ENCODE measurements around the gene ONECUT2.

ONECUT2 gene

GRCh38 chr18:57444301-57444759 lies 9.2 kb downstream of the ONECUT2 start:
- H3K27me3 ChIP-seq (ENCODE audit: low read depth), result no peaks in the 10 kb centered on the region
- in situ Hi-C loops (cut with MboI; ENCODE audit: low sequenced_read_pairs), result loop anchor here (25.0 kb wide), 1 partner anchor 707 kb away; no protein-coding TSS in a partner anchor
- H3K36me3 ChIP-seq (replicated peaks), result no peaks in the 10 kb centered on the region
- H3K4me1 ChIP-seq, result no peaks in the 10 kb centered on the region
- H3K9me3 ChIP-seq, result no peaks in the 10 kb centered on the region
- H3K4me3 ChIP-seq, result no peak overlapping the region
- no peak for DNase-seq (ENCODE audit: low spot score in 2 of 2)

DNA sequence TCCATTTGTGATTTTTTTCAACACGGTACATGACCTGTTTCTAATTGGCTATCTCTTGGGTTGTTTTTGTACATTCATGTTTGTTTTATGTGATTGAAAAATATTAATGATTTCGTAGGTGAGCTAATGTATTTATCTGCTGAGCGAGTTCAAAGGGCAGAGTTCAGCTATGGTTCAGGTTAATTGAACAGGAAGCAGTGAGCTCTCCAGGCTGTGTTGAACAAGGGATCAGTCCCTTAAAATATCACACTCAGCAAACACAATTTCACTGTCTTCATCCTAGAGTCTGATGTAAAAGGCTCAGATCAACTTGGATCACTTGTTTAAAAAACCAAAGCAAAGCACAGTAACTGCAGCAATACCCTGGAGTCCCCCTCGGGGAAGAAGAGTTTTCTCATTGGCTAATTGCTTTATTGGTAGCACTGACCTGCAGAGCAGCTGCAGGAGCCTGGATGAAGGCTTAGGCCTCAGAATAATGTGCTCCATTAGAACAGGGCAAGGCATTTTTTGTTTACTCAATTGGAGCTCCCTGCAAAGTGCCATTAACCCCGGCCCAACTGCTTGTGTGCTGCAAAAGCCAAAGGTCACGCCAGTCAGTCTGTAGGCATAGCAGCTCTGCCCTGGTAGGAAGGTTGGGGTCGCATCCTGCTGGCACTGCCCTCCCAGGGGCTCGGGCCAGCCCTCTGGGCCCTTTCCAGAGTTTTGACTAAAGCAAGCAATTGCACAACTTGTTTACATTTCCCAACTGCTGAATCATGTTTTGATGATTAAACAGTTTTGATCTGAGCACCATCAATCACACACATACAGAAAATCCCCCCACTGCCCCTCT lies 10.5 kb downstream of the ONECUT2 start:
- DNase-seq (ENCODE audit: low spot score in 2 of 2), result no peak

GRCh38 chr18:57446322-57446721 lies 11.1 kb downstream of the ONECUT2 start:
- Histone ChIP-seq H3K9me3 (no peaks in the 10 kb centered on the region), H3K4me3 (no peak overlapping the region), H3K27me3 (ENCODE audit: low read depth) (no peaks in the 10 kb centered on the region), H3K36me3 (replicated peaks) (no peaks in the 10 kb centered on the region), H3K4me1 (no peaks in the 10 kb centered on the region)
- peak in 1 of 2 experiments; percentile 68 for DNase-seq (ENCODE audit: low spot score in 2 of 2)
- in situ Hi-C loops (cut with MboI; ENCODE audit: low sequenced_read_pairs), result loop anchor here (25.0 kb wide), 1 partner anchor 709 kb away; no protein-coding TSS in a partner anchor

More for the DNA sequence above, 10.5 kb downstream of the ONECUT2 start:
- no peaks in the 10 kb centered on the region for H3K9me3 ChIP-seq
- H3K36me3 ChIP-seq (replicated peaks), result no peaks in the 10 kb centered on the region
- H3K4me3 ChIP-seq, result no peak overlapping the region
- in situ Hi-C loops (cut with MboI; ENCODE audit: low sequenced_read_pairs), result loop anchor here (25.0 kb wide), 1 partner anchor 708 kb away; no protein-coding TSS in a partner anchor
- H3K27me3 ChIP-seq (ENCODE audit: low read depth), result no peaks in the 10 kb centered on the region
- no peaks in the 10 kb centered on the region for H3K4me1 ChIP-seq

DNA sequence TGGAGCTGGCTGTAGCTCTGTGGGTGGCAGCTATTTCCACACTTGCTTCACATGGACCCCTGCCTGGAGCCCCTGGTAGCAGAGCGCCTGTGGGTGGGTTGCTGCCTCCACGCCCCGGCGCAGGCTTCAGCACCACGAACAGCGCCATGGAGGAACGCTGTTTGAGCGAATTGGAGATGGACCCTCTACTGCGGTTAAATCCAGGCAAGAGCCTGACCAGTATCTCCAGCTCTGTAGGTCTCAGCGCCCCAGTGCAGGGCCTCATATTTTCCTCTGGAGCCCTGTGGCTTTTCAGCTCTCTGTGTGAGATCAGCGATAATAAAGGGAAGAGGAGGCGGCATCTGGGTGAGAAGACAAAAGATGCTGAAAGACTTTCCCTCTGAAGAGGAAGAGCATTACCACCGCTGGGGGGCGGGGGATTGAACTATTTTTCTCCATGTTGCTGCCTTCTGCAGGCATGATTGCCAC lies 12.0 kb downstream of the ONECUT2 start:
- DNase-seq (ENCODE audit: low spot score in 2 of 2), result peak in 1 of 2 experiments; percentile 53
- Histone ChIP-seq H3K4me3 (no peak overlapping the region), H3K9me3 (no peaks in the 10 kb centered on the region), H3K36me3 (replicated peaks) (no peaks in the 10 kb centered on the region), H3K4me1 (no peaks in the 10 kb centered on the region), H3K27me3 (ENCODE audit: low read depth) (no peaks in the 10 kb centered on the region)
- in situ Hi-C loops (cut with MboI; ENCODE audit: low sequenced_read_pairs), result loop anchor here (25.0 kb wide), 1 partner anchor 710 kb away; no protein-coding TSS in a partner anchor

DNA sequence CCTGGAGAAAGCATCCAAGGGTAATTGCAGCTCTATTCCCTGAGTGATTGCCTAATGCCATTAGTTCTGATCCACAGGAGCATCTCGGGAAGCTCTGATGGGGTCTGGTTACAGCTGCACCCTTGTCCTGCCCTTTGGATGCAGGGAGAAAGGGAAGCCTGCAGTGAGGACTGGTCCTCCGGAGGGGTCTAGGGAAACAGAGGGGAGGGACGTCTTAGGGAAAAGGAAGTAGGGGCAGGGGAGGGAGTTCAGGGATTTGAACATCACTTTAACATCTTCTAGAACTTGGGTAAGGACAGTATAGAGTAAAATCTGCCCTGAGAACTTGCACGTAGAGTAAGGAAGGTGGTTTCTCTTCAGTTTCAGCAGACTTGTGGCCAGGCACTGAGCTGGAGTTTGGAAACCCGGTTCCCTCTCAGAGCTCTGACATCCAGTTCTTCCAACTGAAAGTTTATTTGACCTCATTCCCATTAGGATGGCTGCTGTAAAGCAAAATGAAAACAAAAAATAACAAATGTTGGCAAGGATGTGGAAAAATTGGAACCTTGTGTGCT lies 20.5 kb downstream of the ONECUT2 start:
- Histone ChIP-seq H3K4me1 (peaks cover 3% of the 10 kb centered on the region), H3K36me3 (replicated peaks) (no peaks in the 10 kb centered on the region), H3K9me3 (no peaks in the 10 kb centered on the region), H3K27me3 (ENCODE audit: low read depth) (no peaks in the 10 kb centered on the region), H3K4me3 (no peak overlapping the region)
- in situ Hi-C loops (cut with MboI; ENCODE audit: low sequenced_read_pairs), result no loop called here
- no peak for DNase-seq (ENCODE audit: low spot score in 2 of 2)

DNA sequence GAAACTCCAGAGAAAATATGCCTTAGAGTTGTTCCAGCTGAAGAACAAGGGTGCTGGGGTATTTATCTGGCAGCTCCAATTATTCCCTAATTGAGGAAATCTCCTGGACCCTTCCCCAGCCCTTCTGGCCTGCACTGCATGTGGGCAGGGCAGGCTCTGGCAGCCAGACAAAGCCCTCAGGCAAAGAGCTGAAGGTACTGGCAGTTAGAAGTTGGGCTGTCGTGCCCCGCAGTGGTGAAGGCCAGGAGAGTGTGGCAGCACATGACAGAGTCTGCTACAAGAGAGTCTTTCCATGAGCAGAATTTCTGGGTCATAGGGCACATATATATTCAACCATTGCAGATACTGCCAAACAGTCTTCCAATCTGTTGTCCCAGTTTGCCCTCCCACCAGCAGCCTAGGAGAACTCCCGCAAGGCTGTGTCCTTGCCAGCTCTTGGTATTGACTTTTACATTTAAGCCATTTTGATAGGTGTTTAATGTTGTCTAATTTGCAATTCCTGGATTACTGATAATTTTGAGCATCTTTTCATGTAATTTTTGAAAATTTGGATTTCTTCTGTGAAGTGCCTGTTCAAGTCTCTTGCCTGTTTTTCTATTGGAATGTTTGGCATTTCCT lies 26.6 kb downstream of the ONECUT2 start:
- in situ Hi-C loops (cut with MboI; ENCODE audit: low sequenced_read_pairs), result no loop called here
- no peaks in the 10 kb centered on the region for H3K36me3 ChIP-seq (replicated peaks)
- no peak for DNase-seq (ENCODE audit: low spot score in 2 of 2)

DNA sequence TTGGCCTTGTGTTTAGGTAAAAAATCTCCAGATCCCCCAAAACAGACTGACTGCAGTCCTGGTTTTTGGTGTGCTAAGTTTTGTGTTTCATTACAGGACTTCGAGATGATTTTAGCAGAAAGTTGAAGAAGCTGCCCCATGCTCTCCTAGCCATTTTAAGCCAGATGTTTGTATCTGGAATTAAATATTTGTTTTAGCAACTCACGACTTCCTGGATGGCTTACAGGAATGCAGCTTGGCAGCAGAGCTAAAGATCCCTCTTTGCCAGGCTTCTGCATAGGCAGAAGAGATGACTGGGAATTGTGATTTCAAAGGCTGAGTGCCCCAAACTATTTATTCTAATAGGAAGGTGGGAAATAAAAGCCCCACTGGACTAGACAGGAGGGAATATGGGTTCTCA lies 31.1 kb downstream of the ONECUT2 start:
- Histone ChIP-seq H3K27me3 (ENCODE audit: low read depth) (no peaks in the 10 kb centered on the region), H3K9me3 (no peaks in the 10 kb centered on the region), H3K4me1 (no peaks in the 10 kb centered on the region), H3K4me3 (no peak overlapping the region), H3K36me3 (replicated peaks) (no peaks in the 10 kb centered on the region)
- no peak for DNase-seq (ENCODE audit: low spot score in 2 of 2)
- in situ Hi-C loops (cut with MboI; ENCODE audit: low sequenced_read_pairs), result no loop called here

More for the DNA sequence above, 26.6 kb downstream of the ONECUT2 start:
- no peaks in the 10 kb centered on the region for H3K4me1 ChIP-seq
- no peaks in the 10 kb centered on the region for H3K27me3 ChIP-seq (ENCODE audit: low read depth)
- no peaks in the 10 kb centered on the region for H3K9me3 ChIP-seq
- no peak overlapping the region for H3K4me3 ChIP-seq

DNA sequence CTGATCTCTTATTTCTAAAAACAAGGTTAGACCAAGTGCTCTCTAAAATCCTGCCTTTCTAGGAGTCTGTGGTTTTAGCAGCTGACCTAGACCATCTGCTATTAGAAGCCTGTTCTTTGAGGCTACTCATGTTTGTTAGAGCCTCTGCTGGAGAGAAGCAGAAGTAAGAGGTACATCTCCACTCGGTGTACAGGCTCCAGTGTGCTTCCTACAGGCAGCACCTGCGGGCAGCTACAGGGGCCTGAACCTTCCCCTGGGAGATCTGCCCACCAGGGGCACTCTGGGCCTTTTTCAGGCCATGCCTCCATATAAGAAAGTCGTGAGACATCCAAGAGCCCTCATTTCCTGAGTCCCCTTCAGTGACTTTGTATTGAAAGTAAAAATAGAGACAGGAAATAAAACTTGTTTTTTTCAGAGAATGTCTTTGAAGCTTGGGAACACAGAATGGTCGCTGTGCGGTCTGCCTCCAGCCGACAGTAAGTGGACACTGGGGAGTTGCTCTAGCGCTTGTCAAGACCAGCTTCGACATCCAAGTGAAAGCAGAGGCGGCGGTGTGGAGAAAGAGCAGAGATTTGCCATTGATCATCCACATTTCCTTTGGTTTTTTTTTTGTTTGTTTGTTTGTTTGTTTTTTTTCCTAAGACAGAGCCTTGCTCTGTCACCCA lies 31.7 kb downstream of the ONECUT2 start:
- H3K4me1 ChIP-seq, result no peaks in the 10 kb centered on the region
- H3K9me3 ChIP-seq, result no peaks in the 10 kb centered on the region
- no peaks in the 10 kb centered on the region for H3K36me3 ChIP-seq (replicated peaks)
- in situ Hi-C loops (cut with MboI; ENCODE audit: low sequenced_read_pairs), result no loop called here
- no peaks in the 10 kb centered on the region for H3K27me3 ChIP-seq (ENCODE audit: low read depth)
- no peak for DNase-seq (ENCODE audit: low spot score in 2 of 2)
- H3K4me3 ChIP-seq, result no peak overlapping the region

DNA sequence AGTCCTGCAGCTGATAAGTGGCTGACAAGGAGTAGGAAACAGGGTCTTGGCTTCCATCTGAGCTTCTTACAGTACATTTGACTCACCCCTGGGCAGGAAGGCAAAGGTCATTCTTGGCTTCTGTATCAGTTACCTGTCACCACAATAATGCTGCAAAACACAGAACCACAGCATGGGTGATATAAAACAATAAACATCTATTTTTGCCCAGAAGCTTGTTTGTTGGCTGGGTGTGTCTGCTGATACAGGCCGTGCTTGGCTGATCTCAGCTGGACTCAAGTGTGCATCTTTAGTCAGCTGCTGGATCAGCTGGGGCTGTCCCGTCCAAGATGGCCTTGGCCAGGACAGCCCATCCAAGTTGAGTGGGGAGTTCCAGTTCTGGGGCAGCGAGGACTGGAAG lies 34.7 kb downstream of the ONECUT2 start:
- Histone ChIP-seq H3K36me3 (replicated peaks) (no peaks in the 10 kb centered on the region), H3K27me3 (ENCODE audit: low read depth) (no peaks in the 10 kb centered on the region), H3K4me3 (no peak overlapping the region), H3K9me3 (no peaks in the 10 kb centered on the region), H3K4me1 (no peaks in the 10 kb centered on the region)
- in situ Hi-C loops (cut with MboI; ENCODE audit: low sequenced_read_pairs), result no loop called here
- DNase-seq (ENCODE audit: low spot score in 2 of 2), result no peak

GRCh38 chr18:57475408-57475807 lies 40.2 kb downstream of the ONECUT2 start:
- Histone ChIP-seq H3K4me3 (no peak overlapping the region), H3K9me3 (no peaks in the 10 kb centered on the region), H3K4me1 (no peaks in the 10 kb centered on the region), H3K36me3 (replicated peaks) (no peaks in the 10 kb centered on the region), H3K27me3 (ENCODE audit: low read depth) (no peaks in the 10 kb centered on the region)
- DNase-seq (ENCODE audit: low spot score in 2 of 2), result no peak
- in situ Hi-C loops (cut with MboI; ENCODE audit: low sequenced_read_pairs), result no loop called here

- no peak for DNase-seq (ENCODE audit: low spot score in 2 of 2)
- in situ Hi-C loops (cut with MboI; ENCODE audit: low sequenced_read_pairs), result no loop called here
- Histone ChIP-seq H3K36me3 (replicated peaks) (no peaks in the 10 kb centered on the region), H3K4me3 (no peak overlapping the region), H3K4me1 (no peaks in the 10 kb centered on the region), H3K27me3 (ENCODE audit: low read depth) (no peaks in the 10 kb centered on the region), H3K9me3 (no peaks in the 10 kb centered on the region)
Measured at GRCh38 chr18:57475903-57476302, 40.7 kb downstream of the ONECUT2 start.

- no peak for DNase-seq (ENCODE audit: low spot score in 2 of 2)
- H3K4me1 ChIP-seq, result no peaks in the 10 kb centered on the region
- H3K9me3 ChIP-seq, result no peaks in the 10 kb centered on the region
- no peak overlapping the region for H3K4me3 ChIP-seq
- H3K27me3 ChIP-seq (ENCODE audit: low read depth), result no peaks in the 10 kb centered on the region
- no peaks in the 10 kb centered on the region for H3K36me3 ChIP-seq (replicated peaks)
- in situ Hi-C loops (cut with MboI; ENCODE audit: low sequenced_read_pairs), result no loop called here
Measured at GRCh38 chr18:57480733-57481132, 45.6 kb downstream of the ONECUT2 start.
